DMS53 (cell line): ENCODE measurements around the gene IGDCC3.

Source experiments
- DNase-seq: peaks from one replicate; lab custom pipeline; 2025; lab: John Stamatoyannopoulos, UW

The IGDCC3 gene

DNA sequence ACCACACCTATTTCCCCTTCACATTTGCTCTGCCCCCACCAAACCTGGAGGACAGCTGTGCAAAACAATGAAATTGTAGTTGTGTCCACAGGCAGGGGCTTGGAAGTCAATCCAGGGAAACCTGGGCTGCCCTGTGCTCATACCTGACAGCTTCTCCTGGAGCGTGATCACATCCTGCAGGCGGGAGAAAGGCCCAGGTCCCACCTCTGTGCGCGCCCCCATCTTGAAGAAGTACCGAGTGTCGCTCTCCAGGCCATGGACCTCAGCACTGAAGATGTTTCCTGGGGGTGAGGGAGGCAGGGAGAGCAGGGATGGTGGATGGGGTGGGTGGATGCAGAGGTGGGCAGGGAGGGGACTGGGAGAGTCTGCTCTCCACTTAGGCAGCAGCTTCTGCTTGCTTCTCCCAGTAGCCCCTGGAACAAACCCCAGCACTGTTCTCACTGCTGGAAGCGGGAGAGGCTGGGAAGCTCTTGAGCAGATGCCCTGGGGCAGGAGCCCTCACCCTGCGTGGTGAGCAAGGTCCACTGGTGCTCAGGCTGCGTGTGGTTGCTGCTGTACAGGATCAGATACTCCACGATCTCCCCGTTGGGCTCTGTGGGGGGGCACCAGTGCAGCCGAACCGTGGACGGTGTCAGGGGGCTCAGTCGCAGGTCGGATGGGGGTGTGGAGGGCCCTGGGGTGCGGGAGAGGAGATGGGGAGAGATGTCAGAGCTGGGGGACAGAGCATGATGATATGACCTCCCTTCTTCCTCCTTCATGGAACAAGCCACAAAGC, 10.7 kb upstream of the IGDCC3 start:
- no peak for DNase-seq

DNA sequence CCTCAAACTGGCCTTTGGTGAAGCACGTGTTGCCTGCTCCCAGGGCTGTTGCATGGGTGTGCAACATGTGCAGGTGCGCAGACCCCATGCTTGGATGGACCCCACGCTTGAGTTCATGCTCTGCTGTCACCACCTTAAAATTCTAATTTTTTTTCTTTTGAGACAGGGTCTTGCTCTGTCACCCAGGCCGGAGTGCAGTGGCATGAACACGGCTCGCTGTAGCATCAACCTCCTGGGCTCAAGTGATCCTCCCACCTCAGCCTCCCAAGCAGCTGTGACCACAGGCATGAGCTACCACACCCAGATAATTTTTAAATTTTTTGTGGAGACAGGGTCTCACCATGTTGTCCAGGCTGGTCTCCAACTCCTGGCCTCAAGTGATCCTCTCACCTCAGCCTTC, 9.1 kb upstream of the IGDCC3 start:
- DNase-seq: no peak

DNA sequence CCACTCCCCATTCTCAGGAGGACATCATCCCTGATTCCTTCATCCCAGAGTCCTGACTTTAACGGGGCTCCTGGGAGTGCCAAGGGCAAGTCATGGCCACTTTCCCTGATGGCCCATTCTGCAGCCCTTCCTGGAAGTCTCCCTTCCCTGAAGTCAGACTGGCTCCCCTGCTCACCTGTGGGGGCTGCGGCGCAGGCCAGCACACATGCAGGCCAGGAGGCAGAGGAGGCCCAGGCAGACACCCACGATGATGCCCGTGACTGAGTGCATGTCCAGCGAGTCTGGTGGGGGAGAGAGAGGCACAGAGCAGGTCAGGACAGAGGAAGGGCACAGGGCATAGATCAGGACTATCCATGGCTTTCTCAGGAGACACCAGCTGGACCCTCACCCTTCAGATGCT, 8.6 kb upstream of the IGDCC3 start:
- no peak for DNase-seq

DNA sequence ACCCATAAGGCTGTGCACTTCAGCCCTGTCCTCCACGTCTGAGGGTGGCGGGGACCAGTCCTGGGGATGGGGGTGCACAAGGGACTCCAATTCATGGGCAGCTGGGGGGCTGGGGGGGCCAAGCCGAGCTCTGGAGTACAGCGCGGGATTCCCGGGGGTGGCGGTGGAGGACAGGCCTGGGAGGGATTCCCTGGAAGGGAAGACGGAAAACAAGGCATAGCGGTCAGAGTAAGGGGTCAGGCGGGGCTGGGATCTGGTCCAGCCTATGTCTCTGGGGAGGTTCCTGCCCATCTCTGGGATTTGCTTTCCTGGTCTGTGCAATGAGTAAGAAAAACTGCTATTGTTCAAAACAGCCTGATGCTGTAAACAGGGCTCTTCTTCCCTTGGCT, 8.1 kb upstream of the IGDCC3 start:
- DNase-seq: no peak

DNA sequence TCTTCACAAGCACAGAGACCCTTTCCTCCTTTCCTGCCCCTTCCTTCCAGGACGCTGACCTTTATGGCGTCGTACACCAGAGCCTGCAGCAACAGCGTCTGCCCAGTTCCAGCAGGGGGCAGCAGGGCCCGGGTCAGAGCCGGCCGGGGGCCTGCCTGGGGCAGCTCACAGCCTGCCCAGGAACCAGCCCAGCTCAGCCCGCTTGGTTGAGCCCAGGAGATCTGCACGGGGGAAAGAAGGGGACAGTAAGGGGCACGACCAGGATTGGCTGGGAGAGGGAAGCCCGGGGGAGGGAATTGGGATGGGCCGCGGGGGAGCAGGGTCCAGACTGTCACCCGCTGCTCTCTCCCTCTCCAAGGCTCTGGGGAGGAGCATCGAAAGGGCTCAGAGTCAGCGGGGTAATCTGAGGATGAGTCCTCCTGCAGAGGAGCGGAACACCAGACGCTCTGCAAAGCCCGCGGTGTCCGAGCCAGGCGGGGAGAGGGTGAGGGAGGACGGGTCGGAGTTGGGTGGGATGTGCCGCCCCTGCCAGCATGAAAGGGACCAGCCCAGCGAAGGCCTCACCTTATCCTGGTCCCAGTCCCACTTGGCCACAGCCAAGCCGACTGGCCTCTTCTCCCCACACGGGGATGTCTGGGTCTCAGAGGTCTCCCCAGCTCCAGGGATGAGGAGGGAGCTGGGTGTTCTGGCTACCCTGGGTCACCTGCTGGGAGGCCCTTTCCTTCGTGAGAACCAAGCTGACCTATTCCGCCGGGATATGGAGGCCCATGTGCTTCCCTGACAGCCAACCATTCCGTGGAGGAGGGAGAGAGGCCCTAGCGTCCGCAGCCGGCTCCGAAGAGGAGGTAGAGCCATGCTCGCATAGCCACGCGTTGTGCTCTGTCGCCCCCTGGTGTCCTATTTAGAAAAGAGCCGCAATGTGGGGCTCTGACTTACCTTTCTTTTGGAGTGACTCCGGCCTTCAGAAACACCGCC, 7.4 kb upstream of the IGDCC3 start:
- DNase-seq: peak; percentile 92

DNA sequence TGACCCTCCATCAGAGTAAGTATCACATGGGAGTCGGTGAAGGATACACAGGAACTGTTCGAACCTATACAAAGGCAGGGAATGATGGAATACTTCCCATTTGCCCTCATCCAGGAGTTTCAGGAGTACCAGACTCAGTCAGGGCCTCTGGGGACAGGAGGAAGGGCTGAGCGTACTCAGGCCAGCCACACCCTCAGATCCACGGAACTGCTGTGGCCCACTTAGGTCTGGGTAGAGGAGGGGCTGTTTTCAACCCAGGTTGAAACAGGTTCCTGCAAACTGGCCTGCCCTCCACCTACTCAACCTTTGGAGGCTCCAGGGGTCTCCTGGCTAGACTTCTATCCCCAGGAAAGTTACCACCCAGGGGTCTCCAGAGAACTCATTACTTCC, 6.7 kb upstream of the IGDCC3 start:
- DNase-seq: peak; percentile 49

DNA sequence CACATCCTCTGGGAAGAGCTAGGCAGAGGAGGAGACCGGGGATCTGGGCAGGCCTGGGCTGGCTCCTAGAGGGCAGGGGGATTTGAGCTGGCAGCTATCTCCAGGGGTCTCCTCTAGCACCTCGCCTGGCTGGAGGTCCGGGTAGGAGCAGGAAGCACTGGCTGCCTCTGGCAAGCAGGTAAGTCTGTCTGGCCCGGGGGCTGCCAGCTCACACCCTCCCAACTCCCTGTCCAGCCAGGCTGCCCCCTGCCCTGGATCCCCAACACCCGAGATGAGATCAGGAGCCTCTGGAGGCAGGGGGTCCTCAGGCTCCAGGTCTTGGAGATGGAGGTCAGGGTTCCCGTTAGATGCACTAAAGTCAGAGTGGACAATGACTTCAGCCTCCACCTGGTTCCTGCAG, 6.2 kb upstream of the IGDCC3 start:
- DNase-seq: no peak

DNA sequence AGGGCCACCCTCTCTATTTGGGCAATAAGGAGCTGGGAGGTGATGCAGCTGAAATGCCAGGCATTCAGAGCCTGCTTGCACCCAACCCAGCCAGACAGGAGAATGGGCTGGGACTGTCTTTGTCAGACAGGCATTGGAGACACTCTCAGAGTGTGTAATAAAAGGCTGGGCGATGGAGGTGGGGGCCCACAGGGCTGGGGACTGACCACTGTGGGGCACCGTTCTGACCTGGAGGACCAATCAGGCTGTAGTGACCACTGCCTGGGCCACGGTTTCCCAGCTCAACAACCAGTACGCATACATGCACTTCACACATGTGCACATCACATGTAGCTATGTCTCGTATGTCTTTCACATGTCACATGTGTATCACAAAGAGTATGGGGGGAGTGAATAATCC, 5.7 kb upstream of the IGDCC3 start:
- DNase-seq: no peak

DNA sequence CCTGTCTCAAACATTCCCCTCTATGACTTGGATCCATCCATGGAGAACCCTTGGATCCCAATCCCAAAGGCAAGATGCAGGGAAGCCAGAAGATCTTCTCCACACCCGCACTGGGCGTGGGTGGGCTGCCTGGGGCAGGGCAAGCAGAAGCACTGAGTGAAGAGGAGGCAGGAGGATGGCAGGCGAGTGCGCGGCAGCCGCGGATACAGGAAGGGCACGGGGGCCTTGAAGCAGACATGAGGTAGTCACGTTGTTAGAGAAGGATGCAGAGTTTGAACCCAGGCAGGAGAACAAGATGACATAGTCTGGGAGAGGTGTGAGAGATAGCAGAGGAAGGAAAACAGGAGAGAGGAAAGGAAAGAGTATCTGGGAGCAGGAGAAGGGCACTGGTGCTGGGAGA, 5.1 kb upstream of the IGDCC3 start:
- no peak for DNase-seq

DNA sequence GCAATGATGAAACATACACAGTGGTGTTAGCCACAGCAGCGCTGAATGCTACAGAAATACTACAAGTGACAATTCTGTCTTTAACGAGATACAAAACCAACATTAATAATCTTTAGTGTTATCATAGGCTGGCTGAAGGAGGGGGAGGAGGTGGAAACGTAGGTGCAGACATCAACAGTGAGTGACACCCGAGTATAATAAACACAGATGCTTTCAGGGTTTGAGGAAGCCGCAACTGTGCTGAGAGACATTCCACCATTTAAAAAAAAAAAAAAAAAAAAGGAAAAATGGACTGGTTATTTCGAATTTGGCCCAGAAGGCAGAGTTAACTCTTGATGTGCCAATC, 4.3 kb upstream of the IGDCC3 start:
- no peak for DNase-seq

DNA sequence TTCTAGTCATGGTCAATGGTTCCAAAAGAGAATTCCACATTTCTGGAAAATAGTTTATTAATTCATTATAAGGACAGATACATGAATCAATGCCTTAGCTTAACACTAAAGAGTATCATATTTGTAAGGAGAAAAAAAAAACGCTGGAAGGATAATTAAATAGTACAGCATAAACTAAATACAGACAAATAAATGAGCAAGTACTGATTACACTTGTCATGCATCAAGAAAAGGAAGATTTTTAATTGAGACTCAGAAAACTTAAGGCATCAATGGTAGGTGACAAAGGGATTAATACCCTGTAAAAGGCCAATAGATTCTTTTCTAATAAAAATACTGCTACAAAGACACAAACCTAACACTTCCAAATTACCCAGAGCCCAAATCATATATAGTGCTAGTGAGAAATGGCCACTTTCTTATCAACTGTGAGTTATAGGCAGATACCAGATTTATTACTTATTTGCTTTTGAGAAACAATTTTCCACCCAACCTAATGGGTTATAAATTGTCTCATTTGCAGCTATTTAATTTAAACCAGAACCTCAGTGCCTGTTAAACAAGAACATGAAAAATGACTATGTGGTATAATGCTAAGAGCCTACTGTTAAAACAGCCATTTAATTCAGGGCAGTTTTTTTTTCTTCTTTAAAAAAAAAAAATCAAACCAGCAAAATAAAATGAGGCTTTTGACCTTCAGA, 3.8 kb upstream of the IGDCC3 start:
- DNase-seq: no peak

DNA sequence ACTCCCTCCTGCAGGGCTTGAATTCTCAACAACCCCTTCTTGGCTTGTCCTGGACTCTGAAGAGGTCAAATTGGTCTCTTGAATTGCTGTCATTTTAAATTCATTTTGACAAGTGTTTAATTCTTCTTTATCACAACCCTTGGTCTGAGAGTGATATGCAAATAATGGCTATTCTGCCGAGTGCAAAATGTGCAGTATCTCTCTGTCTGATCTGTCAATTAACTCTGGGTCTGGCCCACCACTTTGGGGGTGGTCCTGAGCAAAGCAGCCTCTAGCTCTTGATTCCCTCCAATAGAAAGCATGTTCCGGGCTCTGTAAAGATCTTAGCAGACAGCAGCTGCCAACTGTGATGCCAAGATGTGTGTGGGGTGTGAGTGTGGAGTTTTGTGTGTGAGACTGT, 2.2 kb upstream of the IGDCC3 start:
- DNase-seq: no peak

DNA sequence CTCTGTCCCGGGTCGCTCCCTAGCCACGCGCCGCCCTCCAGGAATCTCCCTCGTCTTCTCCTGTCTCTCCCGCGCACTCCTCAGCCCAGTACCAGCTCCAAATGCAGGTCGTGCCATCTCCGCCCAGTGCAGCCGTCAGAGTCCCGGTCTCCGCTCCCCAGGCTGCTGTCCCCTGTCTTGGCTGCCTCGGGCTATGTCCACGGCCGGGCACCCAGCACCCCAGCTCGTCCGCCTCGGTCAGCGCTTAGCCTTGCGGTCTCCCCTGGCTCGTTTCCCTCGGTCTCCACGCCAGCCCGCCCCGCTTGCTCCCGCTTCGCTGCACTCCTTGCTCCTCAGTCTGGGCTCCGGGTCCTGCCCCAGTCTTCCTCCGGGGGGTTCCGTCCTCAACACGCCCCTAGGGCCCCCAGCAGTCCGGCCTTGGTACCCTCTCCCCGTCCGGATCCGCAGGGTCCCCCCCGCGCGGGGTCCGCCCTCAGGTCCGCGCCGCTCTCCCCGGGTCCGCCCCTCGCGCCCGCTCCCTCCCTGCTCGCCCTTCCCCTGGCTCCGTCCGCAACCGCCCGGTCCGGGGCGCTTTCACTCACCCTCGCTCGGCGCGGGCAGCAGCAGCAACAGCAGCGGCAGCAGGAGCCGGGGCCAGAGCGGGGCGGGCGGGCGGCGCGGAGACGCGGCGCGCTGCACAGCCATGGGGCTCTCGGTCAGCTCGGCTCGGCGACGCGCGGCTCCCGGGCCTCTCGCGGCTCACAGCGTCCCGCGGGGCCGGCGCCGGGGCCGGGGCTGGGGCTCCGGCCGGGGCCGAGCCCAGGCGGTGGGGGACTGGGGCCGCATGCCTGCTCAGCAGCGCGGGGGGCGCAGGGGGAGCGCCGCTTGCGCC, 462 bp downstream of the IGDCC3 start:
- peak; percentile 58 for DNase-seq

DNA sequence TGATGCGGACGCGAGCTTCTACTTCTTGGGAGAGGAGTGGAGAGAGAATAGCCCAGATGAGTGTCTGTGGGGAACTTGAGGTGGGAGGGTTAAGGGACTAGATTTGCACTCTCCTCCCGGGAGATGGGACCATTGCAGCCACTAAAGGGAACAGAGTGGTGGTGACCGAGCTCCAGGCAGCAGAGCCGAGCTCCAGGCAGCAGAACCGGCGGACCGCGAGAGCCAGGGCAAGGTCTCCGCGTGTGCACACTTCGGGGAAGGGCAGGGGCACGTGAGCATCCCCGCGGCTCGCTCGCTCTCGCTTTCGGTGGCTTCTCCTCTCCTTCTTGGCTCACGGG, 1.1 kb downstream of the IGDCC3 start:
- peak; percentile 58 for DNase-seq

DNA sequence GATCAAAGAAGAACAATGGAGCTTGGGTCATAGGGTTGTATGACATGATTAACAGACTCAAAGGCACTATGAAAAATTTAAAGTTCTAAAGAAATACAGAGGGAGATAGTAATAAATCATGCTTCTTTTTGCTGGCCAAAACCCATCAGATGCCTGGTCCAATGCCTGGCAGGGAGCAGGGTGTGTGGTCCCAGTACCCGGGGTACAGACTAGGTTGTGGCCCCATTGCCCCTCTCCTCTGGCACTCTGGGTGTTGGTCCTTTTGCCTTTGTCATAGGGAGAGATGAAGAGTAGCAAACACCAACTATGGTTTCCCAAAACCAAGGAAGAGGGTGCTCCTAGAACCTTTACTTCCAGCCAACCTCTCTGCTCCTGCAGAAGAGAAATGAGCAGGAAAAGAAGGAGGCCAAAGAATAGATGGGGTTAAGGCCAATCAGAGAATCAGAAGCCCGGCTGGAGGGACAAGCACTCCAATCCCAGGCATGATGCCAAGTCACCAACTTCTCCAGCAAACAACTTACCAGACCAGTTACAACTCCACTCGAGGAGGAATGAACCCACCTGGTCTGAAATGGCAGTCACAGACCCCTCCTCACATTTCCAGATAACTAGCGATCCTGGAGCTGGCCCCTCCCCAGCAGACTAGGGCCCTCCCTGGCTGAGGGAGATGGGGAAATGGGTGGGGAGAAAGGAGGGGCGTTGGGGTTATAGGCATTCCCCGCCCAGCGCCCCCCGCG, 1.8 kb downstream of the IGDCC3 start:
- peak; percentile 8 for DNase-seq

DNA sequence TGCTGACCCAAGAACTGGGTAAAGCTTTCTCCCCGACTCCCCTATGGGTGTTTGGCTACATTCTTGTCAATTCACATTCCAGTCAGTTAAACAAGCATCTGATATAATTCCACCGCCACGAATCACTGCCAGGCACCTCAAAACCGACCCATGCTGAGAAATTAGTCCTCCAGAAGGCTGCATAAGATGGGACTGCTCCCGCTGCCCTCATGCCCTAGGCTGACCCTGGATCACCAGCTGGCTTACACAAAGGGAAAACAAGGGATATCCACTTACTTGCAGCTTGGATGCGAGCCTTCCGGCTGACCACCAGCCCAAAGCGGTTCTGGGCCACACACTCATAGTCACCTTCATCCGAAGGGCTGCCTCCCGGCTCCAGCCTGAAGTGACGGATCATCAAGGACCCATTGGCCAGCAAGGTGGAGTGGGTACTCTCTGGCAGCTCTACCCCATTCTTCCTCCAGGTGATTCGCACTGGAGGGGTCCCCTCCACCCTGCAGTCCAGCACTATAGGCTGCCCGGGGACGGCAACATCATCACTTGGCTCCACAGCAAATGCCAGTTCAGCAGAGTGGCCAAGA, 2.9 kb downstream of the IGDCC3 start:
- DNase-seq: no peak

DNA sequence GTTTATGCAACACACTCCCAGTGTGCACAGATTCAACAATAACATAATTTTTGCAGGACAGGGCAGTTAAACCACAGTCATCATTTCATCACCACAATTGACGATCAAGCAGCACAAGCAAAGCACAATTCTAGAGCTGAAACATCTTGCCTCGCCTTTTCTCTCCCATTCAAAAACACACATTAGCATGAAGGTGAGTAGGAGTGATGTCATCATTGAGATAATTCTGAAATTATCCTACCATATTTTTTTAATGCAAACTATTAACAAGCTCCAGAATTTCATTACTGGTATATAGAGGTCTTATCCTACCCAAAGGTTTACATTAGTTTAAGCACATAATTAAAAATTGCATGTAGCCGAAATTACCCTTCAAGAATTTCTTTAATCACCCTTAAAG, 3.5 kb downstream of the IGDCC3 start:
- DNase-seq: no peak

DNA sequence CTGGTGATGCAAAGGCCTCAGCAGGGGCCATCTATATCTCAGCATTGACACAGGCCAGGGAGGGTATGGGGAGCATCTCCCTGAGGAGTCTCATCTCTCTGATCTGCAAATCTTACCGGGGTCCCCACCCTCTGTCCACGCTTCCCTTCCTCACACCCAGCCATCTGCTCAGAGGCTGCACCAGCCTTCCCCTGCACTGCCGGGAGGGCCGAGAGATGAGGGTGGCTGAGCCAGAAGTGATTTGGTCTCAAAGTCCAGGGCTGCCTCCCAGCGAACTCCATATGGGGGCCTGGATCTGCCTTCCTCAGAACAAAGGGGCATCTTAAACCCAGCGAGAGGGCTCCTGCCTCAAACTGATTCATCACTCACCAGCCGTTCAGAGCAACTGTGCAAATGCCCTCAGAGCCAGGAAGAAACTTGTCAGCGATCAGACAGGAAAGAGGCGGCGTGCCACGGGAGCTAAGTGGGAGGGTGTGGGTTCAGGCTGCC, 4.6 kb downstream of the IGDCC3 start:
- no peak for DNase-seq

DNA sequence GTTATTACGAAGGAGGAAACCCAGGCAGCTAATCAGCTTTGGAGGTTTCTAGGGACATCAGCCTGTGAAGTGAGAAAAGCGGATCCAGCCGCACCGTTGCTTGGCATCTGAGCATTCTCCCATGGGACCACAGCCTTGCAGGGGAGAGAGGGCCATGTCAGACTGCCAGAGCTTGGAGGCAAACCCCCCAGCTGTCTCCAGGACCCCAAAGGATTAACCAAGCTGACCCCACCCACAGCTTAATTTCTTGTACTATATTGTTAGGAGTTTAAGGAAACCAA, 5.1 kb downstream of the IGDCC3 start:
- DNase-seq: no peak

DNA sequence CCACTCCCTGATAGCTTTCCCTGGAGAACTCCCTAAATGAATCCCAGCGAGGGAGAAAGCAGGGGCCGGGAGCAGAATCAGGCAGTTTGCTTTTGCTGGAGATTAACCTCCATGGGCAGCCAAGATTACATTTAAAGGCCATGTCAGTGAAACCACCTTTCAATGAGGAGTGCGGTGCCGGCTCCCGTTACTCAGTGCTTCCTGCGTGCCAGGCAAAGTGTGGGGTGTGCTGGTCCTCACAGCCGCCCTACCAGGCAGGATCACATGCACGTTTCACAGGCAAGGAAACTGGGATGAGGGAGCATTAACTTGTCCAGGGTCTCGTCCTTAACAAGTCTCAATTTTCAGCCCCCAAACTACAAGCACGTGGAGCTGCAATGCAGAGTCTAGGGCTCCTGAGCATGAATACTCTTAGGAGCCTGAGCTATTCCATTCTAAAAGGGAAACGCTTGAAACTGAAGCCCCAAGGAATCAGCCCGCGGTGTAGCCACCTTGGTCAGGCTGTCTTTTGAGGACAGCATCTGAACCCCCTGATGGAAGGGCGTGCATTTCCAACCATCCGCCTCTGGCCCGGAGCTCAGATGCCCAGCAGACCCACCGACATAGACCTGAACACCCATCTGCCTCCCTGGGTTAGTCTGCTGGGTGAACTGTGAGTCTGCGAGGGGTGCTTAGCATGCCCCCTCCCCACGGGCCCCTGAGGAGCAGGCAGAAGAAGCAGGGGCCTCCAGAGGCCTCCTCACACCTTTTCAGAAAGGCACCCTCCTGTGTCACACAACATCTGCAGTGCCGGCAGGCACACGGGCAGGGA, 5.6 kb downstream of the IGDCC3 start:
- DNase-seq: no peak
